Loucy (cell line): Measurements from ENCODE around the gene LTB.

Experiments
- CTCF ChIP-seq: fragments of 200-600 bp; sonication (generic); conservative IDR thresholded peaks from 2 replicates; pipeline ENCODE4 v1.5.1; 2014; ENCODE audit warnings: mild to moderate bottlenecking, antibody characterized with exemption, low read length
- EZH2phosphoT487 ChIP-seq: fragments of 200-600 bp; IDR thresholded peaks from 2 replicates; pipeline ENCODE4 v1.6.1; 2018; ENCODE audit warnings: antibody characterized with exemption, mild to moderate bottlenecking, moderate library complexity, borderline replicate concordance

DNA sequence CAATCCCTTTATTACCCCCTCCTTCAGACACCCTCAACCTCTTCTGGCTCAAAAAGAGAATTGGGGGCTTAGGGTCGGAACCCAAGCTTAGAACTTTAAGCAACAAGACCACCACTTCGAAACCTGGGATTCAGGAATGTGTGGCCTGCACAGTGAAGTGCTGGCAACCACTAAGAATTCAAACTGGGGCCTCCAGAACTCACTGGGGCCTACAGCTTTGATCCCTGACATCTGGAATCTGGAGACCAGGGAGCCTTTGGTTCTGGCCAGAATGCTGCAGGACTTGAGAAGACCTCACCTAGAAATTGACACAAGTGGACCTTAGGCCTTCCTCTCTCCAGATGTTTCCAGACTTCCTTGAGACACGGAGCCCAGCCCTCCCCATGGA lies 4.7 kb downstream of the LTB start:
- TF ChIP-seq CTCF (no peak), EZH2phosphoT487 (no peak)
